Transverse colon (tissue), 4 donors: ENCODE results near the gene VSIG4. TPM values are rescaled to one million over a fixed set of nuclear protein-coding genes. Genes with fewer than 3 reads are reported as not detected.

ENCODE experiments used
- DNase-seq: peaks from one replicate; pipeline ENCODE4 v3.0.0-alpha.2; 2019
- H3K27ac ChIP-seq, 4 donors: fragments of 200-600 bp; sonication (generic); 2 replicates each; pipeline ENCODE4 v1.5.1; 2016 to 2018; ENCODE audit warnings: inconsistent platforms in 4 of 4
- H3K27me3 ChIP-seq: fragments of 200-600 bp; sonication (generic); 2 replicates; pipeline ENCODE4 v1.5.1; 2017; ENCODE audit warnings: inconsistent platforms
- H3K36me3 ChIP-seq, 4 donors: fragments of 200-600 bp; sonication (generic); 2 replicates each; pipeline ENCODE4 v1.5.1; 2017 to 2019; ENCODE audit warnings: inconsistent platforms in 4 of 4
- H3K4me1 ChIP-seq, 4 donors: fragments of 200-600 bp; sonication (generic); 2 replicates each; pipeline ENCODE4 v1.5.1; 2017 to 2020; ENCODE audit warnings: inconsistent platforms in 4 of 4
- H3K4me3 ChIP-seq, 4 donors: fragments of 200-600 bp; sonication (generic); 1 replicate in 1 of 4; 2 replicates in 3 of 4; pipeline versions ENCODE4 v1.5.1 to v1.6.1; 2017 to 2019; ENCODE audit warnings: inconsistent platforms in 4 of 4
- H3K9me3 ChIP-seq, 2 donors: fragments of 200-600 bp; sonication (generic); 2 replicates each; pipeline ENCODE4 v1.5.1; 2017 to 2019; ENCODE audit warnings: inconsistent platforms in 2 of 2
- EP300 ChIP-seq: sonication (generic); formaldehyde crosslinking; IDR thresholded peaks from one replicate; pipeline ENCODE4 v1.6.1; 2017; ENCODE audit warnings: antibody characterized with exemption, low read depth
- POLR2A ChIP-seq: fragments of 450-650 bp; IDR thresholded peaks from one replicate; pipeline ENCODE4 v1.6.1; 2016; ENCODE audit warnings: antibody characterized with exemption, mild to moderate bottlenecking, moderate library complexity
- POLR2AphosphoS5 ChIP-seq, 3 donors: sonication (generic); formaldehyde crosslinking; IDR thresholded peaks; one replicate each; pipeline ENCODE4 v1.6.1; 2016; ENCODE audit warnings: antibody characterized with exemption in 3 of 3
- WGBS, 2 donors: methylation state at CpG; one replicate each; pipeline ENCODE4 v1.1.5; 2018; ENCODE audit warnings: low coverage in 1 of 2; 5-methylcytosine and 5-hydroxymethylcytosine counted together
- in situ Hi-C, 4 donors: fragments of 200-750 bp; cut with MboI; loops; one replicate each; pipeline versions ENCODE4 v1.15.0 to v1.15.1; 2017; ENCODE audit warnings: low sequenced_read_pairs in 3 of 4, low pct_ligation_motif_present in 1 of 4, low pct_unique_long_range_greater_than_20kb in 1 of 4
- intact Hi-C: fragments of 100-400 bp; cut with DNase I; formaldehyde crosslinking; loops from one replicate; pipeline ENCODE4 v1.15.1; 2023; ENCODE audit warnings: low total_unique reads
- total RNA-seq, 4 donors: library from RNA; depleted of rRNA; stranded (reverse); fragments of >200 nt; gene quantifications; one replicate each; pipeline ENCODE4 v1.1.0, GENCODE V29; 2016
- TF ChIP-seq, protein P1 (sequence below), 5 experiments: fragments of 200-600 bp in 3 of 5; fragments of 450-650 bp in 2 of 5; sonication (generic) in 3 of 5; IDR thresholded peaks; 1 replicate in 2 of 5; 2 replicates in 3 of 5; pipeline ENCODE4 v1.5.1; 2016 to 2017; ENCODE audit warnings: antibody characterized with exemption in 5 of 5, inconsistent platforms in 3 of 5, mild to moderate bottlenecking in 2 of 5, moderate library complexity in 1 of 5

Gene VSIG4
- total RNA-seq, 4 donors from 2014 or later: 7.5 to 66.9 (median 32.1) TPM

DNA sequence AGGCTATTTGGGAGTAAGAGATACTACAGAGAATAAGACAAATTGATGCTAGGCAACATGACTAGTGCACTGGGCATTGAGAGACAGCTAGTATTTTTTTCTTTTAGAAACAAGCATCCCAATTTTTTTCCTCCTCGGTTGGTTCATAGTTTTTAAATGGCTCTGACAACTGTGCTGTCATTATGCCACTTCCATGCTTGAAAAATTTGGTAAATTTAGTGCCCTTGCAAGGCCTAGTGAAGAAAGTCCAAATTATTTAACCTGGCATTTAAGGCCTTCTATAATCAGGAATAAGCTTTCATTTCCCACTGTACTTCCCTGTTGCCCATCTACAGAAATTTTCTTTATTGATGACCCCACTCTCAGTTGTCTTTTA, 15.8 kb downstream of the VSIG4 start:
- Histone ChIP-seq H3K27ac (no peak overlapping the region), H3K4me1 (no peaks in the 10 kb centered on the region), H3K4me3 (no peak overlapping the region), H3K9me3 (no peaks in the 10 kb centered on the region), H3K36me3 (no peaks in the 10 kb centered on the region), H3K27me3 (no peaks in the 10 kb centered on the region)
- no peak for DNase-seq
- in situ Hi-C loops (no loop called here), intact Hi-C loops (no loop called here)
- WGBS, 2 donors: 65 to 100% methylated on average over 1 of the region's 1 CpG
- TF ChIP-seq EP300 (no peak), POLR2AphosphoS5 (IDR thresholded peaks at IDR 0.05) (no peak), POLR2A (no peak)
- TF ChIP-seq, protein P1, sequence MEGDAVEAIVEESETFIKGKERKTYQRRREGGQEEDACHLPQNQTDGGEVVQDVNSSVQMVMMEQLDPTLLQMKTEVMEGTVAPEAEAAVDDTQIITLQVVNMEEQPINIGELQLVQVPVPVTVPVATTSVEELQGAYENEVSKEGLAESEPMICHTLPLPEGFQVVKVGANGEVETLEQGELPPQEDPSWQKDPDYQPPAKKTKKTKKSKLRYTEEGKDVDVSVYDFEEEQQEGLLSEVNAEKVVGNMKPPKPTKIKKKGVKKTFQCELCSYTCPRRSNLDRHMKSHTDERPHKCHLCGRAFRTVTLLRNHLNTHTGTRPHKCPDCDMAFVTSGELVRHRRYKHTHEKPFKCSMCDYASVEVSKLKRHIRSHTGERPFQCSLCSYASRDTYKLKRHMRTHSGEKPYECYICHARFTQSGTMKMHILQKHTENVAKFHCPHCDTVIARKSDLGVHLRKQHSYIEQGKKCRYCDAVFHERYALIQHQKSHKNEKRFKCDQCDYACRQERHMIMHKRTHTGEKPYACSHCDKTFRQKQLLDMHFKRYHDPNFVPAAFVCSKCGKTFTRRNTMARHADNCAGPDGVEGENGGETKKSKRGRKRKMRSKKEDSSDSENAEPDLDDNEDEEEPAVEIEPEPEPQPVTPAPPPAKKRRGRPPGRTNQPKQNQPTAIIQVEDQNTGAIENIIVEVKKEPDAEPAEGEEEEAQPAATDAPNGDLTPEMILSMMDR (IDR thresholded peaks at IDR 0.05): no peak

DNA sequence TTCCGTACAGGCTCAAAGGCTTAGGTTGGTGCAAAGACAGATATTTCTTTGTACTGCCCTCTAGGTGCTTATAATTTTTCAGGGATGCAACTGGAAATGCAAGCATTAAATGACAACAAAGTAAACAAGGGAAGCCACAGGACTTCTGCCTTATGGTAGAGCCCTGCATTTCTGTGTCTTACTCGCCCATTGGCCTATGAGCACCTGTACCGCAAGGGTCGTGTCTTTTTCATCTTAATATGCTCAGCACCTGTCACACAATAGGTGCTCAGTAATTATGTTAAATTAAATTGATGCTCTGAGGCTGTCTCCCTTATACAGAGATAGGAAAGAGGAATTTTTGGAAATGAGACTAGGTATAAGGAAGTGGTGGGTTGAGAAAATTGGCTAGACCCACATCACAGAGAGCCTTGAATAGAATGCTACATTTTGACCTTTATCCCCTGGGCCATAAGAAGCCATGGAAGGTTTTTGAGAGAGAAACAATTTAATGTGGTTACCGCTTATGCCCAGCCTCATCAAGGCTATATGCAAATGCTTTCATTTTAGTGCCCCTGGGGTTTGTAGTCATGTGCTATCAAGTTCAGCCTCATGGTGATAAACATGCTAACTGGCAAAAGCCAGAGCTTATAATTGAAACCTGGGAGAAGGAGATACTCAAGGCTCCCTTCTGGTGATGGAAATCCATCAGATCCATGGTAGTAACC, 16.3 kb downstream of the VSIG4 start:
- in situ Hi-C loops: no loop called here
- H3K27me3 ChIP-seq: no peaks in the 10 kb centered on the region
- no peak overlapping the region for H3K27ac ChIP-seq
- TF ChIP-seq POLR2A: no peak
- TF ChIP-seq, protein P1 (IDR thresholded peaks at IDR 0.05): no peak
- no peak for TF ChIP-seq EP300
- no peak for TF ChIP-seq POLR2AphosphoS5 (IDR thresholded peaks at IDR 0.05)
- H3K4me3 ChIP-seq: no peak overlapping the region
- no peaks in the 10 kb centered on the region for H3K9me3 ChIP-seq
- no peaks in the 10 kb centered on the region for H3K36me3 ChIP-seq
- whole genome bisulfite sequencing, 2 donors: 88 to 100% methylated on average over 1 to 5 of the region's 5 CpGs
- H3K4me1 ChIP-seq: no peaks in the 10 kb centered on the region
- intact Hi-C loops: no loop called here
- DNase-seq: no peak

DNA sequence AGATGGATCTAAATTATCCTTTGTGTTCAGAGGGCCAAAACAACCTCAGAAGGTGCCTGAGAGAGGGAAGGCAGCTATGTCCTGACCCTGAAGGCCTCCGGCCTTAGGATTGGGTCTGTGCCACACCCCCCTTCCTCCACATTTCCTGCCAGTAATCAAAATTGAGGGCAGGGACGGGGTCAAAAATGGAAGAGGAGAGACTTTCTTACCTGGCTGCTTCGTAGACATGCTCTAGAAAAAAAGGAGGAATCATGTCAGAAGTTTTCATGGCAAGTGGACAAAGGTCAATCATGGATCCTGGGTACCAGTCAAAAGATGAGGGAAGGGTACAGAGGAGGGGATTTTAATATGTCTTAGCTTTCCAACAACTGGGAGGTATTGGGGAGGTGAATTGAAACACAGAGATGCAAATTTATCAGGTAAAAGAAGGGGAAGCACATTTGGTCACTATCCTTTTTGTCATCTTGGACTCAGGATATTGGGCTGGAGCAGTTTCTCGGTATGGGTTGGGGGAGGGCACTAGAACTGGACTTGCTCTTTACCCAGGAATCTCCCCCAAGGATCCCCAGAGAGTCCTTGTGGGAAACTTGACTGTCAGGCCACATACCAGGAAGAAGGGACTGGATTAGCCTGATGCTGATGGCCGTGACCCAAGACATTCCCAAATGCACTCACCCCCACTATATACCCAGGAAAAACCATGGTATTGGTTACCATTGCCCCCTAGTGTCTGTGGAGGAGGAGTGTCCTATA, 17.1 kb downstream of the VSIG4 start:
- H3K27me3 ChIP-seq: no peaks in the 10 kb centered on the region
- DNase-seq: no peak
- no peak overlapping the region for H3K4me3 ChIP-seq
- WGBS, 2 donors: 68 to 100% methylated on average over 1 to 5 of the region's 5 CpGs
- in situ Hi-C loops (no loop called here), intact Hi-C loops (no loop called here)
- TF ChIP-seq, protein P1 (IDR thresholded peaks at IDR 0.05): no peak
- TF ChIP-seq POLR2A (no peak), POLR2AphosphoS5 (IDR thresholded peaks at IDR 0.05) (no peak), EP300 (no peak)
- H3K27ac ChIP-seq: no peak overlapping the region
- H3K9me3 ChIP-seq: no peaks in the 10 kb centered on the region
- H3K4me1 ChIP-seq: no peaks in the 10 kb centered on the region
- no peaks in the 10 kb centered on the region for H3K36me3 ChIP-seq

DNA sequence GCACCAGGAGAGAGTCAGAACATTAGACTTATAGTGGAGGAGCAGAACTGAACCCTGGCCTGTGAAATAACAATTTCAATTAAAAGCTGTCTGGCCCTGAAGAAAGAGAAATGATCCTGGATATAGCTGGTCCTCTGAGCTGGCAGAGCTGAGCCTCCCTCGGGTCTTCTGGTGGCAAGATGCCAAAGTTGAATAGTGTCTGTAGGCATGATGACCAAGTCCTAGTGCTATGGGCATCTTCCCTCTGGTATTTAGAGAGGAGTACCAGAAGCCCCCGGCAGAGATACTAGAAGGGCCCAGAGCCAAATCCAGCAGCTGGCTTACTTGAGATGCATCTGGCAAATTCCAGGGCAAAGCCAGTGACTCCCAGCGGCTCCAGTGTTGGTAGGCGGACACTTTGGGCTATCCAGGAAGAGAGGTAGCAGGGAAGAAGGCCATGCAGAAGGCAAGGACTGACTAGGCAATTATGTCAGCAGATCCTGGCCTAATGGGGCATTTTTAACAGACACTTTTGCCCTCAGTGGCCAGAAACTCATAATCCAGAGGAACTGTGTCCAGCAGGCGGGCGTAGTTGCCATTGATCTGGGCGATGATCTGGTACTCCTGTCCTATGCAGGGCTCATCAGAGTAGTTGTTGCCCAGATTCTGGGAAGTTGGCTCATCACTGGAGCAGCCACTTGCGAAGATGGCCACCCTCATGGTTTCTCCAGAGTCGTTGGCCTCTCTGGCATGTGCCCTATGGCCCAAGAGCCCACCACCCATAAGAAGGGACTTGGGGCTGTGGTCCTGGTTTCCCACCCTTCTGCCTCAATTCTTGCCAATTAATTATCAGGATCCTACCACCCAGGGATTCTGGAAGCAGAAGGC, 17.9 kb downstream of the VSIG4 start:
- intact Hi-C loops (no loop called here), in situ Hi-C loops (no loop called here)
- WGBS, 2 donors: 85% methylated on average over 9 of the region's 9 CpGs; no CpG with 5 or more reads in 1 of the 2 donors
- Histone ChIP-seq H3K4me3 (no peak overlapping the region), H3K4me1 (no peaks in the 10 kb centered on the region), H3K9me3 (no peaks in the 10 kb centered on the region), H3K36me3 (no peaks in the 10 kb centered on the region), H3K27me3 (no peaks in the 10 kb centered on the region), H3K27ac (no peak overlapping the region)
- no peak for DNase-seq
- TF ChIP-seq, protein P1 (IDR thresholded peaks at IDR 0.05): no peak
- TF ChIP-seq POLR2A (no peak), POLR2AphosphoS5 (IDR thresholded peaks at IDR 0.05) (no peak), EP300 (no peak)
